ENCODE data around the gene ABI2.

The ABI2 gene

DNA sequence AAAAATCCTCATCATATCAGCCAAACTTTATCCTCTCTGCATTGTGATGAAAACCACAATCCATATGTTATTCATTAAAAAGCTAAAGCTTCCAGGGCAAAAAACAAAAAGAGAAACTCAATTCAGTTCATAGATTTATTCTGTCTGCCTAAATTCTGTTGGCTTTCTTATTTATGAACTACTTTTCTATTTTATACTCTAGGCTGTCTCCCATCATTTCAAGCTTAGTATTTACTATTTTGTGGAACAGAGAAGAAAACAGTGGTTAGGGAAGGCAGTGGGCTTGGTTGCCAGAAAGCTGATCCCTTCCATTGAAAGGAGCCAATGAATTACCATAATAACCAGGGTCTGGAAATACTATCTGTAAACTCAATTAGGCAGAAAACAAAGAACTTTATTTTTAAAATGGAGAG lies 135.1 kb downstream of the ABI2 start:
- Histone ChIP-seq H4K20me1 (ENCODE audit: insufficient read depth, low read length) (no peaks in the 10 kb centered on the region), H3K9ac (ENCODE audit: low read length) (no peak overlapping the region), H3K4me1 (ENCODE audit: insufficient read depth, low read length, severe bottlenecking) (no peaks in the 10 kb centered on the region), H3K36me3 (ENCODE audit: insufficient read depth, low read length) (no peaks in the 10 kb centered on the region), H3K4me2 (ENCODE audit: low read length) (no peak overlapping the region), H3K9me3 (ENCODE audit: low read length) (no peaks in the 10 kb centered on the region), H3K27ac (ENCODE audit: low read depth, low read length, poor library complexity, severe bottlenecking) (no peak overlapping the region), H3K4me3 (ENCODE audit: low read depth, low read length, poor library complexity, severe bottlenecking) (no peak overlapping the region), H3K27me3 (ENCODE audit: insufficient read depth, low read length) (no peaks in the 10 kb centered on the region; the same call in 1 of the 2 replicates), H3F3A (ENCODE audit: insufficient read depth, low read length) (no peaks in the 10 kb centered on the region), H3K9me2 (ENCODE audit: low read depth, low read length) (no peaks in the 10 kb centered on the region), H2AFZ (ENCODE audit: low read length) (no peak overlapping the region), H3K79me2 (ENCODE audit: insufficient read depth, low read length) (no peaks in the 10 kb centered on the region)
- no peak for TF ChIP-seq EZH2 (IDR thresholded peaks at IDR 0.05; ENCODE audit: borderline replicate concordance, low read length)
- TF ChIP-seq, protein P1, sequence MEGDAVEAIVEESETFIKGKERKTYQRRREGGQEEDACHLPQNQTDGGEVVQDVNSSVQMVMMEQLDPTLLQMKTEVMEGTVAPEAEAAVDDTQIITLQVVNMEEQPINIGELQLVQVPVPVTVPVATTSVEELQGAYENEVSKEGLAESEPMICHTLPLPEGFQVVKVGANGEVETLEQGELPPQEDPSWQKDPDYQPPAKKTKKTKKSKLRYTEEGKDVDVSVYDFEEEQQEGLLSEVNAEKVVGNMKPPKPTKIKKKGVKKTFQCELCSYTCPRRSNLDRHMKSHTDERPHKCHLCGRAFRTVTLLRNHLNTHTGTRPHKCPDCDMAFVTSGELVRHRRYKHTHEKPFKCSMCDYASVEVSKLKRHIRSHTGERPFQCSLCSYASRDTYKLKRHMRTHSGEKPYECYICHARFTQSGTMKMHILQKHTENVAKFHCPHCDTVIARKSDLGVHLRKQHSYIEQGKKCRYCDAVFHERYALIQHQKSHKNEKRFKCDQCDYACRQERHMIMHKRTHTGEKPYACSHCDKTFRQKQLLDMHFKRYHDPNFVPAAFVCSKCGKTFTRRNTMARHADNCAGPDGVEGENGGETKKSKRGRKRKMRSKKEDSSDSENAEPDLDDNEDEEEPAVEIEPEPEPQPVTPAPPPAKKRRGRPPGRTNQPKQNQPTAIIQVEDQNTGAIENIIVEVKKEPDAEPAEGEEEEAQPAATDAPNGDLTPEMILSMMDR (IDR thresholded peaks at IDR 0.05; ENCODE audit: low read length), result no peak

DNA sequence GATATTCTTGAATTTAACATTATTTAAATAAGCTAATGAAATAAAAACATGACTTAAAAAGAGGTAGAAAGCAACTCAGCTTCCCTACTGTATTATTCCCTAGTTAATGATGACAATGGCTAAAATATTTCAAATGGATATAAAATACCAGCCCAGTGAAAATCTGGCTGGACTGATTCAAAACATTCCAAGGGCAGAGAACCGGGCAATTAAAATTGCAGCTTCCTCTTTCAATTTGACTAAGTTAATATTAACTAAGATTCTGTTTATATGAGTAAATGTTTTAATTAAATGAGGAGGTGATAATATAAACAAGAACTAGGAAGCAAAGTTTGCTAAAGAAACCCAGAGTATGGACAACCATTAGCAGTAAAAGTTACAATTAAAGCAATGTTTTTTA lies 141.4 kb downstream of the ABI2 start:
- H3K9ac ChIP-seq (ENCODE audit: low read length), result no peak overlapping the region
- H3K79me2 ChIP-seq (ENCODE audit: insufficient read depth, low read length), result no peaks in the 10 kb centered on the region
- H3K4me3 ChIP-seq (ENCODE audit: low read depth, low read length, poor library complexity, severe bottlenecking), result no peak overlapping the region
- H3F3A ChIP-seq (ENCODE audit: insufficient read depth, low read length), result no peaks in the 10 kb centered on the region
- no peaks in the 10 kb centered on the region for H3K9me2 ChIP-seq (ENCODE audit: low read depth, low read length)
- H3K36me3 ChIP-seq (ENCODE audit: insufficient read depth, low read length), result no peaks in the 10 kb centered on the region
- H3K27me3 ChIP-seq (ENCODE audit: insufficient read depth, low read length), result no peaks in the 10 kb centered on the region; the same call in 1 of the 2 replicates
- no peaks in the 10 kb centered on the region for H3K4me1 ChIP-seq (ENCODE audit: insufficient read depth, low read length, severe bottlenecking)
- no peak overlapping the region for H3K4me2 ChIP-seq (ENCODE audit: low read length)
- H3K9me3 ChIP-seq (ENCODE audit: low read length), result no peaks in the 10 kb centered on the region
- TF ChIP-seq, protein P1 (IDR thresholded peaks at IDR 0.05; ENCODE audit: low read length), result no peak
- no peak for TF ChIP-seq EZH2 (IDR thresholded peaks at IDR 0.05; ENCODE audit: borderline replicate concordance, low read length)
- H4K20me1 ChIP-seq (ENCODE audit: insufficient read depth, low read length), result no peaks in the 10 kb centered on the region
- no peak overlapping the region for H3K27ac ChIP-seq (ENCODE audit: low read depth, low read length, poor library complexity, severe bottlenecking)
- no peak overlapping the region for H2AFZ ChIP-seq (ENCODE audit: low read length)

DNA sequence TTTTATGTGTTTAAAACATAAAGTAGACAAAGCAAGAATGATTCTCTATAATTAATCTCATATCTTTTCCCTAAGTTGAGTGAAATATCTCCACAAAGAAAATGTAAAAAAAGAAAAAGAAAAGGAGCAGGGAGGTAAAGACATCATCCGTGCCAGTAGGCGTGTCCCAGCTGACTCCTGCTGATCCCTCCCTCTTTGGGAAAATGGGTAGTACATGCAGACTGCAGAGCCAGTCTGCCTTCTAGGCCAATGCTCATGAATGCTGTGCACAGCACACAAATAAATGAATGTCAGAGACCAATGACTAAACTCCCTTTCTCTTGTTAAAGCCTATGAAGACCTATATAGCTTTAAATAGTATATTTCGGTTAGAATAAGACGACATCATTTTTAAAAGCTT lies 142.2 kb downstream of the ABI2 start:
- Histone ChIP-seq H3K36me3 (ENCODE audit: insufficient read depth, low read length) (no peaks in the 10 kb centered on the region), H3K9me3 (ENCODE audit: low read length) (no peaks in the 10 kb centered on the region), H3K9ac (ENCODE audit: low read length) (no peak overlapping the region), H3K4me1 (ENCODE audit: insufficient read depth, low read length, severe bottlenecking) (no peaks in the 10 kb centered on the region), H3F3A (ENCODE audit: insufficient read depth, low read length) (no peaks in the 10 kb centered on the region), H3K27ac (ENCODE audit: low read depth, low read length, poor library complexity, severe bottlenecking) (no peak overlapping the region), H4K20me1 (ENCODE audit: insufficient read depth, low read length) (no peaks in the 10 kb centered on the region), H3K79me2 (ENCODE audit: insufficient read depth, low read length) (no peaks in the 10 kb centered on the region), H2AFZ (ENCODE audit: low read length) (no peak overlapping the region), H3K27me3 (ENCODE audit: insufficient read depth, low read length) (no peaks in the 10 kb centered on the region; the same call in 1 of the 2 replicates), H3K4me2 (ENCODE audit: low read length) (no peak overlapping the region), H3K9me2 (ENCODE audit: low read depth, low read length) (no peaks in the 10 kb centered on the region), H3K4me3 (ENCODE audit: low read depth, low read length, poor library complexity, severe bottlenecking) (no peak overlapping the region)
- TF ChIP-seq, protein P1 (IDR thresholded peaks at IDR 0.05; ENCODE audit: low read length), result no peak
- TF ChIP-seq EZH2 (IDR thresholded peaks at IDR 0.05; ENCODE audit: borderline replicate concordance, low read length), result no peak

Measured in OCI-LY1 (cell line).